OCI-LY7 (cell line): ENCODE measurements around the gene SQOR. TPM values are rescaled to one million over a fixed set of nuclear protein-coding genes. Genes with fewer than 3 reads are reported as not detected.

ENCODE experiments used
- BruUV-seq: library from RNA; stranded (reverse); fragments of 400-500 nt; replicated peaks from 2 replicates; lab custom pipeline; 2021; lab: Mats Ljungman, UMichigan
- CTCF ChIA-PET: fragments of 300-600 bp; sonication (Branson Sonifier 250); formaldehyde crosslinking; loops from one replicate; lab custom pipeline; 2022; ENCODE audit warnings: antibody characterized with exemption; ENCODE audit not compliant: unreplicated experiment; lab: Charles Lee
- POLR2A ChIA-PET: fragments of 300-600 bp; sonication (Branson Sonifier 250); formaldehyde crosslinking; loops from one replicate; lab custom pipeline; 2022; ENCODE audit warnings: antibody characterized with exemption; lab: Charles Lee
- DNase-seq: peaks from one replicate; pipeline ENCODE4 v3.0.0-alpha.2; 2015; ENCODE audit warnings: low spot score
- H2AFZ ChIP-seq: fragments of 200-600 bp; sonication (generic), shearing (Covaris generic); 2 replicates; pipeline ENCODE4 v1.6.1; 2014; ENCODE audit warnings: mild to moderate bottlenecking, antibody characterized with exemption, low read length, moderate library complexity
- H3K27ac ChIP-seq: fragments of 200-600 bp; sonication (generic); 2 replicates; pipeline ENCODE4 v1.5.1; 2014; ENCODE audit warnings: mixed run types, low read depth, mild to moderate bottlenecking, moderate library complexity, low read length, inconsistent platforms; ENCODE audit not compliant: poor library complexity, severe bottlenecking
- H3K36me3 ChIP-seq: fragments of 200-600 bp; sonication (generic); 2 replicates; pipeline ENCODE4 v1.6.1; 2014; ENCODE audit warnings: mild to moderate bottlenecking, antibody characterized with exemption, low read length, moderate library complexity, mixed read lengths; ENCODE audit not compliant: insufficient read depth
- H3K4me1 ChIP-seq: fragments of 200-600 bp; sonication (generic); 2 replicates; pipeline ENCODE4 v1.5.1; 2014; ENCODE audit warnings: mild to moderate bottlenecking, low read length; ENCODE audit not compliant: insufficient read depth, poor library complexity, severe bottlenecking
- H3K4me2 ChIP-seq: fragments of 200-600 bp; sonication (generic); 2 replicates; pipeline ENCODE4 v1.6.1; 2014; ENCODE audit warnings: mild to moderate bottlenecking, low read length
- H3K4me3 ChIP-seq: fragments of 200-600 bp; sonication (generic); 2 replicates; pipeline ENCODE4 v1.5.1; 2014; ENCODE audit warnings: mild to moderate bottlenecking, low read depth, low read length; ENCODE audit not compliant: poor library complexity, severe bottlenecking
- H3K79me2 ChIP-seq: fragments of 200-600 bp; sonication (generic); 2 replicates; pipeline ENCODE4 v1.6.1; 2016; ENCODE audit warnings: low read depth, mild to moderate bottlenecking, low read length, moderate library complexity, mixed read lengths; ENCODE audit not compliant: insufficient read depth
- H3K9me2 ChIP-seq: fragments of 200-600 bp; sonication (generic); 2 replicates; pipeline ENCODE4 v1.6.1; 2016; ENCODE audit warnings: mild to moderate bottlenecking, low read length, mixed read lengths; ENCODE audit not compliant: insufficient read depth
- H3K9me3 ChIP-seq: fragments of 200-600 bp; sonication (generic); 2 replicates; pipeline ENCODE4 v1.6.1; 2014; ENCODE audit warnings: mild to moderate bottlenecking, mixed run types, low read length, mixed read lengths
- H4K20me1 ChIP-seq: fragments of 200-600 bp; sonication (generic); 2 replicates; pipeline ENCODE4 v1.6.1; 2014; ENCODE audit warnings: mild to moderate bottlenecking, antibody characterized with exemption, low read length, moderate library complexity, mixed read lengths; ENCODE audit not compliant: insufficient read depth
- CTCF ChIP-seq: fragments of 200-600 bp; sonication (generic); conservative IDR thresholded peaks from 2 replicates; pipeline ENCODE4 v1.5.1; 2014; ENCODE audit warnings: mild to moderate bottlenecking, antibody characterized with exemption, low read length, moderate library complexity, mixed read lengths
- EZH2phosphoT487 ChIP-seq: fragments of 200-600 bp; sonication (generic); IDR thresholded peaks from 2 replicates; pipeline ENCODE4 v1.6.1; 2018; ENCODE audit warnings: low read depth, borderline replicate concordance, mild to moderate bottlenecking, mixed run types, antibody characterized with exemption, low read length, moderate library complexity, mixed read lengths
- intact Hi-C: fragments of 100-400 bp; cut with micrococcal nuclease; formaldehyde crosslinking; loops from one replicate; pipeline ENCODE4 v1.10.0; 2022; ENCODE audit not compliant: unreplicated experiment
- total RNA-seq, 2 experiments: library from RNA; depleted of rRNA in 1 of 2; stranded (reverse); fragments of >200 nt in 1 of 2; shearing (Covaris generic) in 1 of 2; gene quantifications; 2 replicates each; pipeline ENCODE4 v1.2.3, GENCODE V29; 2014 to 2022

Gene SQOR
- total RNA-seq, 2 experiments from 2014 or later, result 0.42 to 1.8 TPM

GRCh38 chr15:45690581-45691260 lies 55.9 kb downstream of the SQOR start:
- BruUV-seq, result no TSS peak
- H3K4me2 ChIP-seq, result no peak overlapping the region
- no peak for DNase-seq
- no peaks in the 10 kb centered on the region for H3K4me1 ChIP-seq
- H2AFZ ChIP-seq, result no peak overlapping the region
- ChIA-PET POLR2A (interaction anchor here (0.7 to 1.5 kb wide), 2 partner anchors 10 to 73 kb away, joined by 3 to 5 read pairs; no protein-coding TSS in a partner anchor), CTCF (no interaction called here)
- intact Hi-C loops, result no loop called here
- no peak overlapping the region for H3K27ac ChIP-seq
- no peaks in the 10 kb centered on the region for H3K79me2 ChIP-seq
- no peaks in the 10 kb centered on the region for H3K9me2 ChIP-seq
- H3K4me3 ChIP-seq, result no peak overlapping the region
- TF ChIP-seq CTCF (no peak), EZH2phosphoT487 (no peak)
- H4K20me1 ChIP-seq, result no peaks in the 10 kb centered on the region
- no peaks in the 10 kb centered on the region for H3K36me3 ChIP-seq
- no peaks in the 10 kb centered on the region for H3K9me3 ChIP-seq

- no peak for TF ChIP-seq EZH2phosphoT487
- no peak for TF ChIP-seq CTCF
- H2AFZ ChIP-seq, result no peak overlapping the region
- no peaks in the 10 kb centered on the region for H3K9me2 ChIP-seq
- no peaks in the 10 kb centered on the region for H3K79me2 ChIP-seq
- intact Hi-C loops, result loop anchor here (10.0 kb wide), 2 partner anchors 244 to 594 kb away; no protein-coding TSS in a partner anchor
- no peak for DNase-seq
- BruUV-seq, result no TSS peak
- ChIA-PET CTCF (no interaction called here), POLR2A (interaction anchor here (0.7 to 1.2 kb wide), 2 partner anchors 43 to 89 kb away, joined by 3 read pairs; no protein-coding TSS in a partner anchor)
- no peak overlapping the region for H3K4me3 ChIP-seq
- H4K20me1 ChIP-seq, result no peaks in the 10 kb centered on the region
- H3K36me3 ChIP-seq, result no peaks in the 10 kb centered on the region
- no peak overlapping the region for H3K4me2 ChIP-seq
- H3K27ac ChIP-seq, result no peak overlapping the region
- peaks cover 4% of the 10 kb centered on the region for H3K4me1 ChIP-seq
- no peaks in the 10 kb centered on the region for H3K9me3 ChIP-seq
Measured at GRCh38 chr15:45701108-45701507, 66.3 kb downstream of the SQOR start.

- no peaks in the 10 kb centered on the region for H3K36me3 ChIP-seq
- H3K4me3 ChIP-seq, result no peak overlapping the region
- ChIA-PET CTCF (no interaction called here), POLR2A (interaction anchor here (1.2 kb wide), 1 partner anchor 88 kb away, joined by 3 read pairs; no protein-coding TSS in a partner anchor)
- H3K79me2 ChIP-seq, result no peaks in the 10 kb centered on the region
- H4K20me1 ChIP-seq, result no peaks in the 10 kb centered on the region
- BruUV-seq, result no TSS peak
- intact Hi-C loops, result loop anchor here (10.0 kb wide), 2 partner anchors 243 to 593 kb away; no protein-coding TSS in a partner anchor
- H2AFZ ChIP-seq, result no peak overlapping the region
- TF ChIP-seq CTCF (no peak), EZH2phosphoT487 (no peak)
- H3K27ac ChIP-seq, result no peak overlapping the region
- peaks cover 5% of the 10 kb centered on the region for H3K4me1 ChIP-seq
- H3K4me2 ChIP-seq, result no peak overlapping the region
- H3K9me3 ChIP-seq, result no peaks in the 10 kb centered on the region
- H3K9me2 ChIP-seq, result no peaks in the 10 kb centered on the region
- no peak for DNase-seq
Measured at GRCh38 chr15:45702041-45702440, 67.2 kb downstream of the SQOR start.
